HG02981 (cell line): ENCODE data around the gene NEB.

ENCODE experiments used
- ATAC-seq: cut with Tn5 transposase; IDR thresholded peaks from one replicate; pipeline ENCODE4 v1.9.1; 2021; ENCODE audit warnings: mild to moderate bottlenecking, moderate library complexity; ENCODE audit not compliant: unreplicated experiment

NEB gene

GRCh38 chr2:151491496-151491895 lies 242.8 kb downstream of the NEB start:
- no peak for ATAC-seq

GRCh38 chr2:151490276-151490675 lies 244.0 kb downstream of the NEB start:
- no peak for ATAC-seq

GRCh38 chr2:151486053-151486452 lies 248.2 kb downstream of the NEB start:
- ATAC-seq: no peak

- no peak for ATAC-seq
Measured at GRCh38 chr2:151484100-151484499, 250.2 kb downstream of the NEB start.

- ATAC-seq: no peak
Measured at GRCh38 chr2:151483546-151483945, 250.7 kb downstream of the NEB start.

- no peak for ATAC-seq
Measured at GRCh38 chr2:151482171-151482725, 252.0 kb downstream of the NEB start.

GRCh38 chr2:151481744-151482143 lies 252.5 kb downstream of the NEB start:
- ATAC-seq: no peak

- ATAC-seq: no peak
Measured at GRCh38 chr2:151478011-151478410, 256.3 kb downstream of the NEB start.

GRCh38 chr2:151476287-151476686 lies 258.0 kb downstream of the NEB start:
- ATAC-seq: no peak

GRCh38 chr2:151475071-151475470 lies 259.2 kb downstream of the NEB start:
- ATAC-seq: no peak

- ATAC-seq: no peak
Measured at GRCh38 chr2:151472966-151473365, 261.3 kb downstream of the NEB start.

GRCh38 chr2:151470556-151470955 lies 263.7 kb downstream of the NEB start:
- ATAC-seq: no peak

- ATAC-seq: no peak
Measured at GRCh38 chr2:151465771-151466170, 268.5 kb downstream of the NEB start.

GRCh38 chr2:151459358-151459757 lies 274.9 kb downstream of the NEB start:
- no peak for ATAC-seq

- ATAC-seq: no peak
Measured at GRCh38 chr2:151439127-151439526, 295.1 kb downstream of the NEB start.

- no peak for ATAC-seq
Measured at GRCh38 chr2:151438506-151438905, 295.8 kb downstream of the NEB start.

GRCh38 chr2:151437630-151438029 lies 296.6 kb downstream of the NEB start:
- ATAC-seq: no peak
